GM21528 (cell line): Measurements from ENCODE around the gene IQCE.

Experiments
- ATAC-seq: cut with Tn5 transposase; IDR thresholded peaks from one replicate; pipeline ENCODE4 v1.9.1; 2021; ENCODE audit warnings: mild to moderate bottlenecking, moderate library complexity; ENCODE audit not compliant: unreplicated experiment, low FRiP score

Gene IQCE

DNA sequence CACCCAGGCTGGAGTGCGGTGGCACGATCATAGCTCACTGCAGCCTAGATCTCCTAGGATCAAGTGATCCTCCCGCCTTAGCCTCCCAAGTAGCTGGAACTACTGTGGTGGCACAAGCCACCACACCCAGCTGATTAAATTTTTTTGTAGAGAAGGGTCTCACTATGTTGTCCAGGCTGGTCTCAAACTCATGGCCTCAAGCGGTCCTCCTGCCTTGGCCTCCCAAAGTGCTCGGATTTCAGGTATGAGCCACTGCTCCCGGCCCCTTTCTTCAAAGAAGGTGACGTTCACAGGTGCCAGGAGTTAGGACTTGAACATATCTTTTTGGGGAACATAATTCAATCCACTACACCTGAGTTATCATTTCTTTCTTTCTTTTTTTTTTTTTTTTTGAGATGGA is 70.1 kb downstream of the IQCE start:
- ATAC-seq: no peak

DNA sequence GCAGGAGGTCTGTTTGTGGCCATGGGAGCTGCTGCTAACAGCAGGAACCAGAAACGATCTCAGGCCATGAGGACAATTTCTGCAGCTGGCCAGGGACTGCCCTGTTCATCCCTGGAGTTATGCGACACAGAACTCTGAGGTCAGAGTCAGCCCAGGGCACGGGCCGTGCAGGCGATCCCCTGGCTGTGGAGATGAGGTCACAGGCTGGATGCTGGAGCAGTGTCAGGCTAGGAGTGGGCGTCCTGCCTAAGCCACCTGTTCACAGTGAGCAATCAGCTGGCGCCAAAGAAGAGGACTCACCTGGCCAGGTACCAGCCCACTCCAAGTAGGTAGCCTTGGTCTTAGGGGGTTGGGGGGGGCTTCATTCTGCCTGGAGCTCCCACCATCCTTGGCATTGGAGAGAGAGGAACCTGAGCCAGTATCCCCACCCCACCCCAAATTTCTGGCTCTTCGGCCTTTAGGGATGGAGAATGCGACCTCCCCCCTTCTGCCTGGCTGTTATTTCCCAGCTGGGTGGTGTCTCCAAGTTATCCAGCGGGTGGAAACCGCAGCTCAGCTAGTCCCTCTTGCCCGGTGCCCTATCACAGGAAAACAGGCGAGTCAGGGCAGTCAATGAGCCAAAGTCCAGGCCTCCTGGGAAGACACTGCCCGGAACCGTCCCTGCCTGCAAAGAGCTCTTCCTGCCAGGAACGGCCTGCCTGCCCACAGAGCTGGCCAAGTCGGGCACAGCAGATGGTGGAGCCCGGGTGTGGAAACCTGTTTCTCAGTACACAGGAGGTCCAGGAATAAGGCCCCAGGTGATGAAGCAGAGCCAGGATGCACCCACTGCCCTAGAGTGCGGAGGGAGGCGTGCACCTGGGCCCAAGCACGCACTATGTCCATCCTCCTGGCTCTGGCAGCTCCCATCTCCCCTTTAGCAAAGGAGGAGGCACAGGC is 71.2 kb downstream of the IQCE start:
- ATAC-seq: no peak

DNA sequence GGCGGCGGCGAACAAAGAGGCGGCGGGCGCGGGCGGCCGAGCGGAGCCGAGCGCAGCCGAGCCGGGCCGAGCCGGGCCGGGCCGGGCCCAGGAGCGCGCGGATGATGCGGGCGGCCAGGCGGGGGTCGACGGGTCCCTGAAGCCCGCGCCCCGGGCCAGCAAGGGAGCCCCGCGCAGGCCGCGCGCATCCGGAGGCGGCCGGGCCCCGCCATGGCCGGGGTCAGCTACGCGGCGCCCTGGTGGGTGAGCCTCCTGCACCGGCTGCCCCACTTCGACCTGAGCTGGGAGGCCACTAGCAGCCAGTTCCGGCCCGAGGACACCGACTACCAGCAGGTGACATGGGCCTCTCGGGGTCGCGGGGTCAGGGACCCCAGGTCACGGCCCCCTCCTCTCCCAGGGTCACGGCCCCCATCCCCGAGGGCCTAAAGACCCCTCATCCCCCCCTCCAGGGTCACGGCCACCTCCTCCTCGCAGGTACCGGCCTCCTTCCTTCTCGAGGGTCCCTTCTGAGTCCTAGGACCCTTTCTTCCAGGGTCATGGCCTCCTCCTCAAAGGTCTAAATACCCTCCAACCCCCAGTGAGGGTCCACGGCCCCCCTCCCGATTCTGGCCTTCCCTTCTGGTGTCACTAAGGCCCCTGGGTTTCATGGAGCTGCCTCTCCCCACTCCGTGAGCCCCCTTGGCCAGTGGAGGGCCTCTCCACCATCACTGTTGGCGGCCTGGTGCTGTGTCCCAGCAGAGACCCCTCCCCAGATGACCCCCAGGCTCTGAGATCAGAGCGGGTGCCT is 73.4 kb downstream of the IQCE start, which contains the start of gene TTYH3:
TSS of gene TTYH3 (plus strand) at position 41 of the 787 bp plus-strand sequence. CDS start at position 211, 170 bp downstream.
- peak; percentile 33 for ATAC-seq

DNA sequence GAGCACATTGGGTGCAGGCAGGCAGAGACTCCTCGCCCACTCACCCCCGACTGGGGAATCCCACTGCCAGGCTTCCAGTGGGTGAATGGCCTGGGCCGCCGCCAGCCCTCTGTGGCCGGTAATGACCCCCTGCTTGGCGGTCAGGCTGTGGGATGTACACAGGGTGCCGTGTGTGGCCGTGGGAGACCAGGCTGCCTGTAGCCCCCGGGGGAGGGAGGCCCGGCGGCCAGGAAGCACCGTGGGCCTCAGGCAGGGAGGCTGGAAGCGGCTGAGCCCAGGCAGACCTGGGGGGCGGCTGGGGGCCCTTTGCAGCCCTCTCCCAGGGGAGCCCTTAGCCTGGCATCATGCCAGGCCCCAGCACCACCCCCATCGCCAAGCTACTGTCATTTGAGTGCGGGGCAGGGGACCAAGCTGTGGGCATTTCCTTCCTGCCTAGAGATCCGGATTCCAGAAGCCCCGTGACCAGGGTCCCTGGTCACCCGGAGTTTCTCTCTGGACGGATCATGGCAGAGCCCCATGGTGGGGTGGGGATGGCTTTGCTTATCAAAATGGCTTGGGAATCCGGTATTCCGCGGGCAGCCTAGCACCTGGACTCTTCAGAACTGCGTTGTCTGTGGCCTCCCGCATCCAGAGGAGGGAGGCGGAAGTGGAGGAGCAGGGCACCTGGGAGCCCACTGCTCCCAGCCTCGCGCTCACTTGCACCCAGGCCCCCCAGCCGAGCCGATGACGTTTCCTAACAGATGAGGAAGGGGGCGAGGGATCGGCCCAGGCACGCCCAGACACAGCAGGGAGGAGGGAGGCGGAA is 74.2 kb downstream of the IQCE start:
- no peak for ATAC-seq

DNA sequence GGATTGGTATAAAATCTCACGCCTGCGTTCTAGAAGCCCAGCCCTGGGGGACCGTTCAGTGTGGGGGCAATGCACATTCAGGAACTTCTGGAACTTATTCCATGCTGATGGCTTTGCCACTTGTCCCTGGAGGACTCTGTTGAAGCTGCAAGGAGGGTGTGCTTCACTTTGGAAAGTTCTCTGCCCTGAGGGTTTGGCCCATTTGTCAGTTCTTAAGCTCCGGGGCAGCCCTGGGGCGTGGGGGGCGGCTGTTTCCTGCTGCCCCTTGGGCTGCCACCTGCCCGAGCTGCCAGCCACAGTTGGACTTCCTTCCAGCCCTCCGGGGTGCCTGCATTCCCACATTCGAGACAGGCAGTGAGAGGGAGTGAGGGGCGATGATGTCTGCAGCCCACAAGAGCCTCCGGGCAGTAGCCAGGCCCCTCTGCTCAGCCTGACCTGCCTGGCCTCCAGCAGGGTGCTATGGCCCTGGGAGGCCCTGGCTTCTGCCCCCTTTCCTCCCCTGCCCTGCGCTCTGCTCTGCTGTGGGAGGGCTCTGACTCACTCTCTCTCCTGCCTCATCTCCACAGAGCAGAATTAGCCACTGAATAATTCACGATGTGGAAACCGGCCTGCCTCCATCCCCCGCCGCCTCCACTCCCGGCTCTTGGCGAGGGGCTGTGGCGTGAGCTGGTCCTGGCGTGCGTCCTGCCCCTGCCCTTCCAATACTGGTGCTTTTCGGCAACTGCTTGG is 74.9 kb downstream of the IQCE start:
- ATAC-seq: no peak

DNA sequence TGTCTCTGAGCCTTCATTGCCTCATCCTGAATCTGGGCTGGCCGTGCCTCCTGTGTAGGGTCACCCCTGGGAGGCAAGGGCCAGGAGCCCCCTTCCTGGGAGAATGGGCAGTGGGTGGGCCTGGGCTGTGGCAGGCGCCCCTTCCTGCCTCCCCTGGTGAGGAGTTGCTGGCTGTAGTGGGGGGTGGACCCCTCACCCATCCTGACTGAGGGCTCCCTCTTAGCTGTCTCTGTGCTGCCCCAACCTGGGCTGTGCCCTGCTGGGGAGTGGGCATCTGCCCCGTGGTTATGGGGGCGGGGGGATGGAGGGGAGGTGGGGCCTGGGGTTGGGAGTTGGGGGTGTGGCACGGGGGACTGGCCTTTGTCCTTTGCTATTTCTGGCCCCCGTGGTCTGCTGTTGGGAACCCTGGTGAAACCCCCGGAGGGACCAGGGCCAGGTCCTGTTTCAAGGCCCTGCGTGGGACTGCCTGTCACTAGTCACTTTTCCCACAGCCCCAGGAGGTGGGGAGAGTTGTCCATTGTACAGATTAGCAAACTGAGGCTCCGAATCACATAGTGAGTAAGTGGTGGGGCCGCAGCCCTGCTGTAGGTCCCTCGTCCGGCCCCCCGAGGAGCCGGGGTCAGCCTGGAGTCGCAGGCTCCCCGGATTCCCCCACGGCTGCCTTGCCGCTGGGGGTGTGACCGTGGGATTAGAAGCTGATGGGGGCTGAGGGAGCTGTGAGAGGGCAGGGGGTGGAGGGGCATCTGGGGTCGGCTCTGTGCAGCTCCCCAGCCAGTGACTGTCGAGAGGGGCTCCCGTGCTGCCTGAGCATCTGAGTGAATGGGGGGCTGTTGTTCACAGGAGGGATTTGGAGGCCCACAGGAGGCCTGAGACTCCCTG is 75.7 kb downstream of the IQCE start:
- ATAC-seq: no peak

DNA sequence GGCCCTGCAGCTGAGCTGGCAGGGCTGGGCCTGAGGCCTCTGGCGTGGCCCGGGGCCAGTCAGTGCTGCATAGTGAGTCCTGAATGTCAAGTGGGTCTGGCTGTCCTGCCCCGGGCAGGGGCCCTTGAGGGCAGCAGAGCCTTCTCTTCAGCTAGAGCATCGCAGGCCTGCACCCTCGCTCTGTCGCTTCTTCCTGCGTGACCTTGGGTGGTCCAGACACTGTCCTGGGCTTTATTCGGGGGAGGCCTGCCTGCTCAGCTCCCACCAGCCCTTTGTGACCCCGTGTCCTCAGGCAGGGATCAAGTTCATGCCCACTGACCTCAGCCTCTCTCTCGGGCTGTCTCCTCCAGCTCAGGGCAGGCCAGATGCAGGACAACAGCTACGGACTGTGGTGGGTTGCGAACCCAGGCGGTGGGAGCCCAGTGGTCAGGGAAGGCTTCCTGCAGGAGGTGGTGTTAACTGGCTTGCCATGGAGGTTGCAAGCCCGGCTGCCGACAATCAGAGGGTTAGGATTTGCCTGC is 76.4 kb downstream of the IQCE start:
- ATAC-seq: no peak

DNA sequence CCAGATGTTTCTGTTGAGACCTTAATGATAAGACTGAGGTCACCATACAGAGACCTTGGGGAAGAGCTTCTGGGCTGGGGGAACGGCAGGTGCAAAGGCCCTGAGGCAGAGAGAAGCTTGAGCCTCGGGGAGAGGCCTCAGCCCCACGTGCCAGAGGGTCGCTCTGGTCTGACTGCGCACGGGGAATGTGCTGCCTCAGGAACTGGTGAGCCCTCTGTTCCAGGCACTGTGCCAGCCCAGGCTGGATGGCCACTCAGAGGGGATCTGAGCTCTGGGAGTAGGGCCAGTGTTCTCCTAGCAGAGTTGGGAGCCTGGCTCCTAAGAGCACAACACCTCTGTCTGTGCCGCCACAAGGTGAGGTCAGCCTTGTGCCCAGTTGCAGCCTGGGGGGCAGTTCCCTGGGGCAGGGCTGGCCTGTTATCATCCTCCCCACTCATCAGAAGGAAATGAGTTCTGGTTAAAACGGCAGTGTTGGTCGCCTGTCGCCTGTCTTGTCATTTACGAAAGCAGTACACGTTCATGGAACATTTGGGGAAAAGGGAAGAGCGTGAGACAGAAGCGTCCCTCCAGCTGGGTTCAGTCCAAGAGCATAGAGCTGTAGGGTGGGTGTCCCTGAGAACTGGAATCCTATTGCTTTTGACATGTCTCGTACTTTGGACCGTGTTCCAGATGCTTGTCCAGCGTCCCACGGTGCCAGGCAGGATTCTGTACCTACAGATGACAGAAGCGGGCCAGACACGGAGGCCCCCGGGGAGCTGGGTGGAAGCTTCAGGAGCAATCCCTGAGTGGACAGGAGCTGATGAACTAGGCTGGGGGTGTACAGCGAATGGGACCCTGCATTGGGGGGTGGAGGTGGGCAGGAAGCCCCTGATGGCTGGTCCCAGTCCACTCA is 77.3 kb downstream of the IQCE start:
- no peak for ATAC-seq

DNA sequence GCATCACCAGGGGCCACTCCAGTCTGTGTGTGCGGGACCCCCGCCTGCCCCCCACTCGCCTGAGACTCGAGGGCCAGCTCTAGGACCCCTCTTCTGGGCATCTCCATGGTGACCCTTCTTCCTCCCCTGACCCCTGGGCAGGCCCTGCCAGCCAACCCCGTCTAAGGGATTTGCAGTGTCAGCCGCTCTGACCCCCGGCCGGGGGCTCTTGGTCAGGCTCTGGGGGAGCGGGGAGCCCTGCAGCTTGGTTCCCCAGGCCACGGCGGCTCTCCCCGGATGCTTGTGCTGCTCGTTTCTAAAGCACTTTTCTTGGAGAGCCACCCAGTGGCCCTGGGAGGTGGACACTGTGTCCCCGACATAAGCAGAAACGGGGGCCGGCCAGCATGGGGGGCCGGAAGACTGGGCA is 78.3 kb downstream of the IQCE start:
- no peak for ATAC-seq

DNA sequence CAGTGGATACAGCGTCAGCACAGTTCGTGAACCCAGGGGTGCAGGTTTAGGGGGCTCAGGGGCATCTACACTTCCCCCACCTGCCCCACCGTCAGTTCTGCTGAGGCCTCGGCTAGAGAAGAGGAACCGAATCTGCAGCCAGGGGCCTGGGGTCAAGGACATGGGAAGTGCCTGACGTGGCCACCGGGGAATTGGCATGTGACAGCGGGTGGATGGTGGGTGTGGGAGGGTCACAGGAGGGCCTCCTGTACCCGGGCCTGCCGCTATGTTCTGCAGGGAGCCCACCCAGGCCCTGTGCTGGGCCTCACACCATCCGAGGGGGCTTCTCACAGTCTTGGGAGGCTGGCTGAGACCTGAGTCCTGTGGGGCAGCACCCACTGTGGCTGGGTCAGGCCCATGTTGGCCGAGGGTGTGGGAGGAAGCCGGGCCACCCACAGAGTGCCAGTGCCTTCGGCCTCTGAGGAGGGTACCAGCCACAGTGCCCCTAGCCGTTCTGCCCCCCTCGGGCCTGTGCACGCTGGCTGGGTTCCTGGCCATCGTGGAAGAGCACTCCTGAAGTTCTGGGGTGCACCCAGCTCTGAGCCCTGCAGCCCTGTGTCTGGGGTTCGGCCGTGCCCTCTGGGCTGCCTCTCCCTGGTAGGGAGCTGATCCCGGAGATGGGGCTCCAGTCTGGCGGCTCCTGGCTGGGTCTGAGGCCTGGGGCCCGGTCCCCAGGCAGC is 78.9 kb downstream of the IQCE start:
- no peak for ATAC-seq

DNA sequence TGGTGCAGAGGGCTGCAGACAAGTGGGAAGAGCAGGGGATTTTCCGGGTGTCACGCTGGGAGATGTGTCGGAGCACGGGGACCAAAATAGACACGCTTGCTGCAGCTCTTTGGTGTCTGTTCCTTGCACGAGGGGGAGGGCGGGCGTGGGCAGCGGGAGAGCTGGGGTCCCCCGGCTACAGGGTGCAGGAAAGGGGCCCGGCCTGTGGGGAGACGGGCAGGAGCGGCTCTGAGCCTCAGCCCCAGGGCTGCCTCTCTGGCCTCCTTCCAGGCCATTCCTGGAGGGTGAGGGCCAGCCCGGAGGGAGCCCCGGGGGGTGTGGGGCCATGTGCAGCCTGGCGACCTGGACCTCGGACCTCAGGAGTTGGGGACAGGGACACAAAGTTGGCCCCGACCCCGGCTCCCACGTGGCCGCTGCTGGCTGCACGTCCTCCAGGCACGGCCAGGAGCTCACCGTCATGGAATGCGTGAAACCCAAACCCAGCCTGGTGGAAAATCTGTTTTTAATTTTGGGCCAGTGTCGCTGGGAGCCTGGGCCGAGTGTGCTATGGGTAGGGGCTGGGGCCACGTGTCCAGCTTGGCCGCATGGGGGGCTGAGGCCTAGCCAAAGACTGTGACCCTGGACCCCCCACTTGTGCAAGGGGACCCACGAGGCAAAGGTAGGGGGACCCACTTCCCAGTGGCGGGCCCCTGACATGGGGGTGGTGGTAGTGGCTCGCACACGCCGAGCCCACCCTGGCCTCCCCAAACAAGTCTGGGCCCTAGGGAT is 79.6 kb downstream of the IQCE start:
- ATAC-seq: no peak

DNA sequence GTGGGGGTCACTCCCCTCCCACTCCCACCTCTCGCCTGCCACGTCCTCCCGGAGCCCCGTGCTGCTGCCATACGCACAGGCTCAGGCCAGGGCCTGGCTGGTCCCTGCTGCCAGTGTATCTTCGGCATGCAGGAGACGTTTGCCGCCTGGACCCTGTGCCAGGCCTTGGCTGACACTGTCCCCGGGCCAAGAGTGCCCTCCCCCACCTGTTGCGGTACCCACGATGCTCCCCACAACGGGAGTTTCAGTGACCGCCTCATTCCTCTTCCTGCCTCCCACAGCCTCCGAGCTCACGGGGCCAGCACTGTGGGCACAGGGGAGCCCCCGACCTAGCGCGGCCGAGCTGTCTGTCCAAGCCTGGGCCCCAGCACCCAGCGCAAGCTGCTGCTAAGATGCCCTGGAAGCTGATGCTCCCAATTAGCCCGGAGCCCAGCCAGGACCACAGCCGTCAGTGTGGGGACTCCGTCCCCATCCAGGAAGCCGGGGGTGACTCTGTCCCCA is 80.5 kb downstream of the IQCE start:
- no peak for ATAC-seq

DNA sequence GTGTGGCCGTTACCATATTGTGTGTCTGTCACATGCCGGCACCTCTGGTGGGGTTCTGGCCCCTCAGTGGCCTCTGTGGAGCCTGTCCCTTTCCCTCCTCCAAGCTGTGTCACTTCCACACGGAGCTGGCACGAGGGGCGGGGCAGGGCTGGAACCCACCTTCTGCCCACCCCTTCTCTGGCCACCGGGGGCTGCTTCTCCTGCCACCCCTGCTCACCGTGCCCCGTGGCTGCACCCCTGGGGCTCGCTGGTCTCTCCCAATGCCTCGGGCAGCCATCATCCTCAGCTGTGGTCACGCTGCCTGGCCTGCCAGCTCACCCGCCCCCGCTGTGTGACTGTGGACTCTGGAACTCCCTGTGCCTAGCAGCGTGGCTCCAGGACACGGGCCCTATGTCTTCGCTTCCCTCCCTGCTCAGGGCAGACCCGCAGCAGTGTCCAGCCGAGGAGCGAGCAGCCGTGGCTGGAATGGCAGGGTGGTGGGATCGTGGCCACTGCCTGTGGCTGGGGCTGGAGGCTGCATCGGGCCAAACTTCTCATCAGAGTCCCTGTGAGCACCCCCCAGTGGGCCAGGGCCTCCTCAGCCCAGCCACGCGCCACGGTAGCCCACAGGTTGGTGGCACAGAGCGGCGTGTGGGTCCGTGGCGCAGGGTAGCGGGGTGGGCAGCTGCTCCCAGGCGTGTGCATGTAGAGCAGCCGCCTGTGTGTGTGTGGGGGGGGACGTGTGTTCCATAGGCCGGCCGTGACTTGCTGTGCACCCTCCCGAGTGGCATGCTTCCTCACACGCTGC is 81.1 kb downstream of the IQCE start:
- no peak for ATAC-seq

DNA sequence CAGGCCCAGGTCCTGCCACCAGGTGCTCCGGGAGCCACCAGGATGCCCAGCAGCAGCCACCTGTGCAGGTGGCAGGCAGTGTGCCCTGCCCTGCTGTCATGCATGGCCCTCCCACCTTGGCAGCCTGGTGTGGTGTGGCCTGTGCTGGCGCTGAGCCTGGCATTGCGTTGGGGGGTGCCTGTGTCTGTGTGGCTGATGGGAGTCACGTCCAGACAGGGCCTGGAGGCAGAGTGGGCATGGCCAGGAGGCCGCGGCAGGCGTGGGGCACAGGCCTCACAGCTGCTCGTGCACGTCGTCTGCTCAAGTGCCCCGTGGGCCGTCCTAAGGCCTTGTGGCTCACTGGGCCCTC is 81.7 kb downstream of the IQCE start:
- ATAC-seq: no peak

DNA sequence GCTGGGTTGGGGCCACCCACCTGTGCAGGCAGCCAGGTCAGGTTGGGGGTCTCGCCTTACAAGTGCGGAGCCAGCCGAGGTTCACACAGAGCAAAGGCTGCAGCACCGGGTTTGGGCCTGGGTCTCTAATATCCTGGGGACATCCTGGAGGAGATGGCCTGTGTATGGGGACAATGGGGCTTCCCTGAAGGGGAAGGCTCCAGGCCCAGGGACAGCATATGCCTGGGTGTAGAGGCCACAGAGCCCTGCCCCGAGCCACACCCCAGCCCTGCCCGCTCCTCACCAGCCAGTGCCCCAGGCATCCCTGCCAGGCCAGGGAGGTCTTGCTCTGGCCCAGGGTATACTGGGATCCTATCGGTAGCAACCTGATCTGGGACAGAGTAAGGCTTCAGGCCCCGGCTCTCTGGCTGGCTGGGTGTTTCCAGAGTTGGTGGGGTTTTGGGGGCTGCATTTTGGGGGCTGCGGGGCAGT is 82.1 kb downstream of the IQCE start:
- ATAC-seq: no peak
